Measurements from ENCODE around the gene CMIP. TPM values are rescaled to one million over a fixed set of nuclear protein-coding genes. Genes with fewer than 3 reads are reported as not detected.

Gene CMIP
- total RNA-seq, 4 donors from 2014 or later = 17.1 to 60.5 (median 39.7) TPM

DNA sequence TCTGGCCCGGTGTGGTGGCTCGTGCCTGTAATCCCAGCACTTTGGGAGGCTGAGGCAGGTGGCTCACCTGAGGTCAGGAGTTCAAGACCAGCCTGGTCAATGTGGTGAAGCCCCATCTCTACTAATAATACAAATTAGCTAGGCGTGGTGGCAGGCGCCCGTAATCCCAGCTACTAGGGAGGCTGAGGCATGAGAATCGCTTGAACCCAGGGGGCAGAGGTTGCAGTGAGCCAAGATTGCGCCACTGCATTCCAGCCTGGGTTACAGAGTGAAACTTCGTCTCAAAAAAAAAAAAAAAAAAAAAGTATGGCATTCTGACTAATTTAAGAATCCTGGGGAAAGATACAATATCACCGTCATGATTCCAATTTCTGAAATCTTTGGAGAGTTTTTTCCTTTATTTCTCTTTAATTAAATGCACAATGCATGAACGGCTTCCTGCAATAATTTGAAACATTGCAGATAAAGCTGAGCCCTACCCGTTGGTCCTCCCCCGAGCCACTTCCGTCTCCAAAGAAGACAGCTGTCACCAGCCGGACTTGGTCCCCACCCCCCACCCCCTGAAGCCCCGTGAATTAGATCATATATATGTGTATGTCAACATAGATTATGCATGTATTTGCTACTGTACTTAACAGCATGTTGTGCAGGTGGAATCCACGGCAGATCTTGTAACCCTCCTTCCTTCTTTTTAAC, 191.8 kb downstream of the CMIP start:
- peaks cover 0 to 9% (median 0%) of the 10 kb centered on the region in 3 donors for H3K36me3 ChIP-seq
- peaks cover 20 to 79% (median 39%) of the 10 kb centered on the region in 3 donors for H3K4me1 ChIP-seq
- intact Hi-C loops (cut with DNase I) = no loop called here
- no peak overlapping the region for H3K27ac ChIP-seq
- H3K4me3 ChIP-seq = no peak overlapping the region
- H3K27me3 ChIP-seq = no peaks in the 10 kb centered on the region
- WGBS, 2 donors = 66 to 73% methylated on average over 14 to 16 of the region's 16 CpGs
- DNase-seq = no peak
- no peaks in the 10 kb centered on the region for H3K9me3 ChIP-seq
- TF ChIP-seq, protein P1, sequence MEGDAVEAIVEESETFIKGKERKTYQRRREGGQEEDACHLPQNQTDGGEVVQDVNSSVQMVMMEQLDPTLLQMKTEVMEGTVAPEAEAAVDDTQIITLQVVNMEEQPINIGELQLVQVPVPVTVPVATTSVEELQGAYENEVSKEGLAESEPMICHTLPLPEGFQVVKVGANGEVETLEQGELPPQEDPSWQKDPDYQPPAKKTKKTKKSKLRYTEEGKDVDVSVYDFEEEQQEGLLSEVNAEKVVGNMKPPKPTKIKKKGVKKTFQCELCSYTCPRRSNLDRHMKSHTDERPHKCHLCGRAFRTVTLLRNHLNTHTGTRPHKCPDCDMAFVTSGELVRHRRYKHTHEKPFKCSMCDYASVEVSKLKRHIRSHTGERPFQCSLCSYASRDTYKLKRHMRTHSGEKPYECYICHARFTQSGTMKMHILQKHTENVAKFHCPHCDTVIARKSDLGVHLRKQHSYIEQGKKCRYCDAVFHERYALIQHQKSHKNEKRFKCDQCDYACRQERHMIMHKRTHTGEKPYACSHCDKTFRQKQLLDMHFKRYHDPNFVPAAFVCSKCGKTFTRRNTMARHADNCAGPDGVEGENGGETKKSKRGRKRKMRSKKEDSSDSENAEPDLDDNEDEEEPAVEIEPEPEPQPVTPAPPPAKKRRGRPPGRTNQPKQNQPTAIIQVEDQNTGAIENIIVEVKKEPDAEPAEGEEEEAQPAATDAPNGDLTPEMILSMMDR (IDR thresholded peaks at IDR 0.05) = no peak
- TF ChIP-seq POLR2A (IDR thresholded peaks at IDR 0.05) = no peak

DNA sequence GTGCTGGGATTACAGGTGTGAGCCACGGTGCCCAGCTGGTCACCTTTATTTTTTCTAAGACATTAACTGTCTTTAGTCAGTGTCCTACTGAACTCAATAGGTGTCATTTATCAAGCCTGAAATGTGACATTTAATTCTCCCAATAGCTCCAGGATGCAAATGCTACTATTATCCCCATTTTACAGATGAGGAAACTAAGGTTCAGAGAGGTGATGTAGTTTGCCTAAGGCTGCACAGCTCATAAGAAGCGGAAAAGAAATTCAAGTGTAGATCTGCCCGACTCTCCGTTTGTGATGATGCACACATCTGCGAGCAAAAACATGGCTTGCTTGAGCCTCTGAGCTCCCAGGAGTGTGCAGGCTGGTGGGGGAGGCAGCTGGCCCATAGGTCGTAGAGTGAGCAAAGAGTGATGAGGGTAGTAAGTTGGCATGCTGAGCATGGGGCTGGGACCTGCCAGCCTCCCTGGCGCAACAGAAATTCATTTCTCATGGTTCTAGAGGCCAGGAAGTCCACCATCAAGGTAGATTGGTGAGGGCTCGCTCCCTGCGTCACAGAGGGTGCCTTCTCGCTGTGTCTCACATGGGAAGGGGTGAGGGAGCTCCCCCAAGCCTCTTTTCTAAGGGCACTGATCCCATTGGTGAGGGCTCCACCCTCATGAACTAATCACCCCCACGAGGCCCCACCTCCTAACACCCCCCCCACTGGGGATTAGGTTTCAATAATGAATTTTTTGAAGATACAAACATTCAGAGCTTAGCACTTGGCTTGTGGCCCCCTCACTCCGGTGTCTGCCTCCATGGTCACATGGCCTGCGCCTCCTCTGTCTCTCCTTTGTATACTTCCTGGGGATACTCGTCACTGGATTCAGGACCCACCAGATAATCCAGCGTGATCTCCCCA, 193.0 kb downstream of the CMIP start:
- Histone ChIP-seq H3K36me3 (peaks cover 0 to 20% (median 0%) of the 10 kb centered on the region in 3 donors), H3K9me3 (no peaks in the 10 kb centered on the region), H3K4me3 (no peak overlapping the region), H3K27ac (peak overlapping the region in 2 of 4 donors; percentile 38 to 39), H3K27me3 (no peaks in the 10 kb centered on the region), H3K4me1 (peaks cover 18 to 68% (median 33%) of the 10 kb centered on the region in 3 donors)
- 80 to 84% methylated on average over 14 to 15 of the region's 15 CpGs for WGBS, 2 donors
- intact Hi-C loops (cut with DNase I) = no loop called here
- TF ChIP-seq, protein P1 (IDR thresholded peaks at IDR 0.05) = no peak
- TF ChIP-seq POLR2A (IDR thresholded peaks at IDR 0.05) = no peak
- DNase-seq = no peak

DNA sequence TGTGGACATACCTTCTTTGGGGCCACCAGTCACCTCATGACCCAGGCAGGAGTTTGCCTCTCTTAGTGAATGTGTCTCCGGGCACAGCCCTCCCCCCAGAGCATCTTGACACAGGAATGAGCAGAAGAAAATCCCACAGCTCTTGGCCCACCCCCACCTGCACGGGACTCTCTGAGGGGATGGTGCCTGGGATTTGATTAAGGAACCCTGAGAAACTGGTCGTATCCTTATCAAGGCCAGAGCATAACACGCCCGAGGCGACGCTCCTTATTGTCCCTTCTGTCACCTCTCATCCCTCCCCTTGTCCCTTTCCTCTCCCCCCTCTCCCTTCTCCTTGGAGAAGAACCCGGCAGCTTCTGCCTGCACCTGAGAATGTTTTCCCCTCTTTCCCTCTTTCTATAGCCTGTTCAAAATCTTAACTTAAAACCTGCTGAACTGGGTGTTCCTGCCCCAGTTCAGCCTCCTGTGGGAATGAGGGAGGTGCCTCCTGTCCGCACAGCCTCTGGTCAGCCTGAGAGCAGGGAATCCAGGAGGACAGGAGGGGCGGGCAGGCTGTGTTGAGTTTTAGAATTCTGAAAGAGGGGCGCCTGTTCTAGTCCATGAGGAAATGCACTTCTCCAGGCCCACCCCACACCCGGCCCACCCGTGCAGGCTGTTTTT, 193.8 kb downstream of the CMIP start:
- no peak for TF ChIP-seq POLR2A (IDR thresholded peaks at IDR 0.05)
- TF ChIP-seq, protein P1 (IDR thresholded peaks at IDR 0.05) = no peak
- Histone ChIP-seq H3K36me3 (peaks cover 0 to 28% (median 0%) of the 10 kb centered on the region in 3 donors), H3K9me3 (no peaks in the 10 kb centered on the region), H3K4me1 (peaks cover 13 to 59% (median 25%) of the 10 kb centered on the region in 3 donors), H3K27me3 (no peaks in the 10 kb centered on the region), H3K27ac (peak overlapping the region in 3 of 4 donors; percentile 38 to 39 (median 39)), H3K4me3 (no peak overlapping the region)
- 80 to 86% methylated on average over 7 of the region's 13 CpGs for WGBS, 2 donors
- DNase-seq = no peak
- intact Hi-C loops (cut with DNase I) = no loop called here

- H3K4me1 ChIP-seq = peaks cover 7 to 50% (median 16%) of the 10 kb centered on the region in 3 donors
- 86 to 87% methylated on average over 5 to 8 of the region's 8 CpGs for WGBS, 2 donors
- TF ChIP-seq, protein P1 (IDR thresholded peaks at IDR 0.05) = no peak
- TF ChIP-seq POLR2A (IDR thresholded peaks at IDR 0.05) = no peak
- H3K27me3 ChIP-seq = no peaks in the 10 kb centered on the region
- peak overlapping the region in 1 of 4 donors; percentile 39 for H3K27ac ChIP-seq
- H3K4me3 ChIP-seq = no peak overlapping the region
- no peaks in the 10 kb centered on the region for H3K9me3 ChIP-seq
- H3K36me3 ChIP-seq = peaks cover 0 to 28% (median 0%) of the 10 kb centered on the region in 3 donors
- no peak for DNase-seq
- intact Hi-C loops (cut with DNase I) = no loop called here
These were observed 194.7 kb downstream of the CMIP start for GRCh38 chr16:81639348-81639747.

Measured in esophagus squamous epithelium (tissue), 5 donors.